ENCODE measurements around the gene SAMD9.

GRCh38 chr7:93150200-93150835, 32.5 kb upstream of the SAMD9 start:
- TF ChIP-seq, protein P1, sequence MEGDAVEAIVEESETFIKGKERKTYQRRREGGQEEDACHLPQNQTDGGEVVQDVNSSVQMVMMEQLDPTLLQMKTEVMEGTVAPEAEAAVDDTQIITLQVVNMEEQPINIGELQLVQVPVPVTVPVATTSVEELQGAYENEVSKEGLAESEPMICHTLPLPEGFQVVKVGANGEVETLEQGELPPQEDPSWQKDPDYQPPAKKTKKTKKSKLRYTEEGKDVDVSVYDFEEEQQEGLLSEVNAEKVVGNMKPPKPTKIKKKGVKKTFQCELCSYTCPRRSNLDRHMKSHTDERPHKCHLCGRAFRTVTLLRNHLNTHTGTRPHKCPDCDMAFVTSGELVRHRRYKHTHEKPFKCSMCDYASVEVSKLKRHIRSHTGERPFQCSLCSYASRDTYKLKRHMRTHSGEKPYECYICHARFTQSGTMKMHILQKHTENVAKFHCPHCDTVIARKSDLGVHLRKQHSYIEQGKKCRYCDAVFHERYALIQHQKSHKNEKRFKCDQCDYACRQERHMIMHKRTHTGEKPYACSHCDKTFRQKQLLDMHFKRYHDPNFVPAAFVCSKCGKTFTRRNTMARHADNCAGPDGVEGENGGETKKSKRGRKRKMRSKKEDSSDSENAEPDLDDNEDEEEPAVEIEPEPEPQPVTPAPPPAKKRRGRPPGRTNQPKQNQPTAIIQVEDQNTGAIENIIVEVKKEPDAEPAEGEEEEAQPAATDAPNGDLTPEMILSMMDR (conservative IDR thresholded peaks at IDR 0.05 in 1 of 2, IDR thresholded peaks at IDR 0.05 in 1 of 2; ENCODE audit: low read depth in 1 of 2, low read length in 2 of 2): no peak
- TF ChIP-seq EZH2 (IDR thresholded peaks at IDR 0.05; ENCODE audit: low read length, missing control alignments): no peak
